Natural killer cell (primary cell): Measurements from ENCODE around the gene CALHM5. TPM values are rescaled to one million over a fixed set of nuclear protein-coding genes. Genes with fewer than 3 reads are reported as not detected.

Experiments
- ATAC-seq, 3 donors: fragments of 150-1000 bp in 2 of 3; fragments of 200-7000 bp in 1 of 3; cut with Tn5 transposase; 1 replicate in 1 of 3; 2 replicates in 2 of 3; pipeline ENCODE4 v1.10.0; 2021; ENCODE audit warnings: mild to moderate bottlenecking in 2 of 3, moderate library complexity in 2 of 3
- DNase-seq, 2 donors: peaks; one replicate each; pipeline versions ENCODE4 v3.0.0 to v3.0.0-alpha.2; 2013 to 2021; ENCODE audit warnings: mixed read lengths in 1 of 2
- H3K27ac ChIP-seq: one replicate; pipeline ENCODE4 v1.5.1; 2013; ENCODE audit warnings: mild to moderate bottlenecking, low read length
- H3K27me3 ChIP-seq: one replicate; pipeline ENCODE4 v1.6.1; 2013; ENCODE audit warnings: low read length; ENCODE audit not compliant: control insufficient read depth, insufficient read depth
- H3K36me3 ChIP-seq: one replicate; pipeline ENCODE4 v1.6.1; 2013; ENCODE audit warnings: low read length; ENCODE audit not compliant: control insufficient read depth, insufficient read depth
- H3K4me1 ChIP-seq: one replicate; pipeline ENCODE4 v1.6.1; 2013; ENCODE audit warnings: low read length; ENCODE audit not compliant: control insufficient read depth, insufficient read depth
- H3K4me3 ChIP-seq: one replicate; pipeline ENCODE4 v1.5.1; 2013; ENCODE audit warnings: low read length
- H3K9me3 ChIP-seq: one replicate; pipeline ENCODE4 v1.6.1; 2013; ENCODE audit warnings: low read length; ENCODE audit not compliant: control insufficient read depth, insufficient read depth
- H3K27ac Mint-ChIP-seq, 2 donors: one replicate each; pipeline ENCODE4 v1.8.0; 2022; ENCODE audit warnings: mild to moderate bottlenecking in 2 of 2, mixed read lengths in 2 of 2, moderate library complexity in 1 of 2
- H3K27me3 Mint-ChIP-seq, 2 donors: one replicate each; pipeline ENCODE4 v1.8.0; 2022; ENCODE audit warnings: low read depth in 2 of 2, mixed read lengths in 2 of 2
- H3K36me3 Mint-ChIP-seq: one replicate; pipeline ENCODE4 v1.8.0; 2022; ENCODE audit warnings: mixed read lengths
- H3K4me1 Mint-ChIP-seq, 2 donors: one replicate each; pipeline ENCODE4 v1.8.0; 2022; ENCODE audit warnings: mixed read lengths in 2 of 2
- H3K4me3 Mint-ChIP-seq: one replicate; pipeline ENCODE4 v1.8.0; 2022; ENCODE audit warnings: mild to moderate bottlenecking, moderate library complexity, mixed read lengths
- H3K9me3 Mint-ChIP-seq, 2 donors: one replicate each; pipeline ENCODE4 v1.8.0; 2022; ENCODE audit warnings: mixed read lengths in 2 of 2
- CTCF ChIP-seq: fragments of 200-600 bp; IDR thresholded peaks from one replicate; pipeline ENCODE4 v1.8.0; 2022; ENCODE audit warnings: antibody characterized with exemption
- WGBS: methylation state at CpG from one replicate; pipeline ENCODE4 v1.1.7; 2013; ENCODE audit warnings: missing lambda C conversion rate; ENCODE audit not compliant: insufficient coverage; 5-methylcytosine and 5-hydroxymethylcytosine counted together
- intact Hi-C: fragments of 100-400 bp; cut with micrococcal nuclease; formaldehyde crosslinking; loops from one replicate; pipeline ENCODE4 v1.14.2; 2022
- total RNA-seq, 4 donors: library from RNA; stranded (reverse); fragments of 120-200 nt in 1 of 4; gene quantifications; one replicate each; pipeline versions ENCODE4 v1.2.3 to v1.2.4, GENCODE V29; 2013 to 2022

The CALHM5 gene
- total RNA-seq, 3 donors from 2014 or later (not counting 1 experiment from before 2014, with no cell fraction given) = 0.05 TPM; not detected in 1

- DNase-seq = peak; percentile 26 to 34
- peak overlapping the region; percentile 88 to 90 for H3K27ac Mint-ChIP-seq
- H3K27me3 Mint-ChIP-seq = no peaks in the 10 kb centered on the region
- no peaks in the 10 kb centered on the region for H3K4me1 ChIP-seq
- no peaks in the 10 kb centered on the region for H3K36me3 ChIP-seq
- 0% methylated on average over 4 of the region's 5 CpGs for WGBS
- TF ChIP-seq CTCF = no peak
- peaks cover 26 to 33% of the 10 kb centered on the region in 2 donors for H3K4me1 Mint-ChIP-seq
- ATAC-seq = peak; percentile 90 to 94 (median 92)
- H3K27ac ChIP-seq = peak overlapping the region; percentile 70
- no peaks in the 10 kb centered on the region for H3K9me3 Mint-ChIP-seq
- H3K4me3 ChIP-seq = peak overlapping the region; percentile 29
- H3K9me3 ChIP-seq = no peaks in the 10 kb centered on the region
- H3K36me3 Mint-ChIP-seq = no peaks in the 10 kb centered on the region
- H3K4me3 Mint-ChIP-seq = peak overlapping the region; percentile 87
- no peaks in the 10 kb centered on the region for H3K27me3 ChIP-seq
- intact Hi-C loops = loop anchor here (2.0 kb wide), 1 partner anchor 13 kb away; no protein-coding TSS in a partner anchor
Observed at GRCh38 chr6:116476002-116476678, 35.3 kb upstream of the CALHM5 start.

- TF ChIP-seq CTCF = no peak
- Histone ChIP-seq H3K4me3 (no peak overlapping the region), H3K27ac (no peak overlapping the region), H3K9me3 (no peaks in the 10 kb centered on the region), H3K27me3 (no peaks in the 10 kb centered on the region), H3K4me1 (no peaks in the 10 kb centered on the region), H3K36me3 (no peaks in the 10 kb centered on the region)
- 76% methylated on average over 1 of the region's 1 CpG for WGBS
- H3K36me3 Mint-ChIP-seq = no peaks in the 10 kb centered on the region
- H3K27ac Mint-ChIP-seq = no peak overlapping the region
- DNase-seq (no peak), ATAC-seq (no peak)
- intact Hi-C loops = no loop called here
- no peak overlapping the region for H3K4me3 Mint-ChIP-seq
- peaks cover 0 to 4% of the 10 kb centered on the region in 2 donors for H3K4me1 Mint-ChIP-seq
- no peaks in the 10 kb centered on the region for H3K9me3 Mint-ChIP-seq
- peaks cover 0 to 5% of the 10 kb centered on the region in 2 donors for H3K27me3 Mint-ChIP-seq
Observed at GRCh38 chr6:116482780-116483179, 28.7 kb upstream of the CALHM5 start.

GRCh38 chr6:116483616-116484015 lies 27.8 kb upstream of the CALHM5 start:
- no peak overlapping the region for H3K4me3 Mint-ChIP-seq
- H3K9me3 Mint-ChIP-seq = no peaks in the 10 kb centered on the region
- no peaks in the 10 kb centered on the region for H3K9me3 ChIP-seq
- H3K4me3 ChIP-seq = no peak overlapping the region
- TF ChIP-seq CTCF = no peak
- H3K27ac ChIP-seq = no peak overlapping the region
- 94% methylated on average over 1 of the region's 2 CpGs for WGBS
- H3K4me1 Mint-ChIP-seq = peaks cover 0 to 2% of the 10 kb centered on the region in 2 donors
- no peaks in the 10 kb centered on the region for H3K36me3 ChIP-seq
- peaks cover 0 to 5% of the 10 kb centered on the region in 2 donors for H3K27me3 Mint-ChIP-seq
- DNase-seq (no peak), ATAC-seq (no peak)
- intact Hi-C loops = no loop called here
- no peaks in the 10 kb centered on the region for H3K36me3 Mint-ChIP-seq
- no peaks in the 10 kb centered on the region for H3K4me1 ChIP-seq
- H3K27ac Mint-ChIP-seq = no peak overlapping the region
- H3K27me3 ChIP-seq = no peaks in the 10 kb centered on the region
